ENCODE measurements around the gene CEP295NL.

The CEP295NL gene

GRCh38 chr17:78865682-78866390 lies 37.2 kb downstream of the CEP295NL start:
- ChIA-PET POLR2A (interaction anchor here (1.3 to 1.6 kb wide), 2 partner anchors 109 to 114 kb away, joined by 4 read pairs; partner anchors contain the start of gene LGALS3BP), CTCF (interaction anchor here (0.6 to 3.2 kb wide), 16 partner anchors 9 to 1644 kb away, joined by 3 to 30 read pairs (median 4); partner anchors contain the start of gene LGALS3BP)
- peak; percentile 84 for DNase-seq (ENCODE audit: extremely low spot score)
- TF ChIP-seq FOXA1 (IDR thresholded peaks at IDR 0.05): no peak
- no peak for TF ChIP-seq FOXK2 (IDR thresholded peaks at IDR 0.05)

- POLR2A ChIA-PET: no interaction called here
Measured at GRCh38 chr17:78864117-78864516, 38.9 kb downstream of the CEP295NL start.

GRCh38 chr17:78862073-78863023 lies 40.7 kb downstream of the CEP295NL start:
- no peak for TF ChIP-seq FOXM1 (IDR thresholded peaks at IDR 0.05; ENCODE audit: borderline replicate concordance)
- no peak for TF ChIP-seq NFRKB (IDR thresholded peaks at IDR 0.05)
- no peak for TF ChIP-seq TARDBP (IDR thresholded peaks at IDR 0.05)
- TF ChIP-seq SUZ12 (IDR thresholded peaks at IDR 0.05): no peak
- TF ChIP-seq ELF4 (IDR thresholded peaks at IDR 0.05): no peak
- TF ChIP-seq HDGF (IDR thresholded peaks at IDR 0.05; ENCODE audit: borderline replicate concordance): no peak
- TF ChIP-seq ARNT (IDR thresholded peaks at IDR 0.05): no peak
- no peak for TF ChIP-seq L3MBTL2 (conservative IDR thresholded peaks at IDR 0.05)
- no peak for TF ChIP-seq FOXK2 (IDR thresholded peaks at IDR 0.05)
- no peak for TF ChIP-seq LEF1 (IDR thresholded peaks at IDR 0.05; ENCODE audit: borderline replicate concordance)
- no peak for TF ChIP-seq SP1 (IDR thresholded peaks at IDR 0.05)
- TF ChIP-seq ZNF384 (IDR thresholded peaks at IDR 0.05): no peak
- no peak for TF ChIP-seq CTBP1 (IDR thresholded peaks at IDR 0.05; ENCODE audit: borderline replicate concordance)
- no peak for TF ChIP-seq BHLHE40 (IDR thresholded peaks at IDR 0.05; ENCODE audit: borderline replicate concordance)
- no peak for TF ChIP-seq FOXA1 (IDR thresholded peaks at IDR 0.05)
- no peak for TF ChIP-seq PKNOX1 (IDR thresholded peaks at IDR 0.05)
- ChIA-PET CTCF (interaction anchor here (2.2 to 2.3 kb wide), 2 partner anchors 9 to 109 kb away, joined by 7 to 9 read pairs; no protein-coding TSS in a partner anchor), POLR2A (interaction anchor here (1.0 kb wide), 1 partner anchor 10 kb away, joined by 3 read pairs; no protein-coding TSS in a partner anchor)
- no peak for DNase-seq (ENCODE audit: extremely low spot score)

More at GRCh38 chr17:78864117-78864516, 38.9 kb downstream of the CEP295NL start:
- TF ChIP-seq FOXK2 (IDR thresholded peaks at IDR 0.05): no peak
- no peak for TF ChIP-seq ZNF384 (IDR thresholded peaks at IDR 0.05)
- no peak for TF ChIP-seq FOXM1 (IDR thresholded peaks at IDR 0.05; ENCODE audit: borderline replicate concordance)
- TF ChIP-seq FOXA1 (IDR thresholded peaks at IDR 0.05): no peak
- TF ChIP-seq LEF1 (IDR thresholded peaks at IDR 0.05; ENCODE audit: borderline replicate concordance): no peak
- TF ChIP-seq L3MBTL2 (conservative IDR thresholded peaks at IDR 0.05): no peak
- TF ChIP-seq BHLHE40 (IDR thresholded peaks at IDR 0.05; ENCODE audit: borderline replicate concordance): no peak
- no peak for TF ChIP-seq TARDBP (IDR thresholded peaks at IDR 0.05)
- no peak for TF ChIP-seq NFRKB (IDR thresholded peaks at IDR 0.05)
- TF ChIP-seq ARNT (IDR thresholded peaks at IDR 0.05): no peak
- TF ChIP-seq SP1 (IDR thresholded peaks at IDR 0.05): no peak
- TF ChIP-seq SUZ12 (IDR thresholded peaks at IDR 0.05): no peak
- TF ChIP-seq HDGF (IDR thresholded peaks at IDR 0.05; ENCODE audit: borderline replicate concordance): no peak
- no peak for TF ChIP-seq PKNOX1 (IDR thresholded peaks at IDR 0.05)
- no peak for TF ChIP-seq ELF4 (IDR thresholded peaks at IDR 0.05)
- TF ChIP-seq CTBP1 (IDR thresholded peaks at IDR 0.05; ENCODE audit: borderline replicate concordance): no peak
- CTCF ChIA-PET: interaction anchor here (1.1 to 2.2 kb wide), 2 partner anchors 11 to 107 kb away, joined by 4 to 9 read pairs; no protein-coding TSS in a partner anchor
- no peak for DNase-seq (ENCODE audit: extremely low spot score)

GRCh38 chr17:78861229-78861628 lies 41.8 kb downstream of the CEP295NL start:
- no peak for DNase-seq (ENCODE audit: extremely low spot score)
- TF ChIP-seq PKNOX1 (IDR thresholded peaks at IDR 0.05) (no peak), ARNT (IDR thresholded peaks at IDR 0.05) (no peak), HDGF (IDR thresholded peaks at IDR 0.05; ENCODE audit: borderline replicate concordance) (no peak), SP1 (IDR thresholded peaks at IDR 0.05) (no peak), LEF1 (IDR thresholded peaks at IDR 0.05; ENCODE audit: borderline replicate concordance) (no peak), FOXM1 (IDR thresholded peaks at IDR 0.05; ENCODE audit: borderline replicate concordance) (no peak), TARDBP (IDR thresholded peaks at IDR 0.05) (no peak), BHLHE40 (IDR thresholded peaks at IDR 0.05; ENCODE audit: borderline replicate concordance) (no peak), FOXA1 (IDR thresholded peaks at IDR 0.05) (no peak), ZNF384 (IDR thresholded peaks at IDR 0.05) (no peak)
- ChIA-PET POLR2A (interaction anchor here (0.9 kb wide), 1 partner anchor 119 kb away, joined by 3 read pairs; the partner anchor contains the start of gene LGALS3BP), CTCF (interaction anchor here (0.6 to 2.3 kb wide), 3 partner anchors 8 to 531 kb away, joined by 5 to 7 read pairs (median 6); no protein-coding TSS in a partner anchor)

GRCh38 chr17:78859051-78859450 lies 44.0 kb downstream of the CEP295NL start:
- no peak for DNase-seq (ENCODE audit: extremely low spot score)
- ChIA-PET CTCF (no interaction called here), POLR2A (no interaction called here)
- TF ChIP-seq FOXK2 (IDR thresholded peaks at IDR 0.05): no peak
- no peak for TF ChIP-seq HDGF (IDR thresholded peaks at IDR 0.05; ENCODE audit: borderline replicate concordance)
- TF ChIP-seq NFRKB (IDR thresholded peaks at IDR 0.05): no peak
- no peak for TF ChIP-seq PKNOX1 (IDR thresholded peaks at IDR 0.05)
- TF ChIP-seq ARNT (IDR thresholded peaks at IDR 0.05): no peak
- TF ChIP-seq FOXA1 (IDR thresholded peaks at IDR 0.05): no peak
- no peak for TF ChIP-seq BHLHE40 (IDR thresholded peaks at IDR 0.05; ENCODE audit: borderline replicate concordance)
- no peak for TF ChIP-seq L3MBTL2 (conservative IDR thresholded peaks at IDR 0.05)
- TF ChIP-seq FOXM1 (IDR thresholded peaks at IDR 0.05; ENCODE audit: borderline replicate concordance): no peak
- TF ChIP-seq LEF1 (IDR thresholded peaks at IDR 0.05; ENCODE audit: borderline replicate concordance): no peak
- no peak for TF ChIP-seq ZNF384 (IDR thresholded peaks at IDR 0.05)
- no peak for TF ChIP-seq SP1 (IDR thresholded peaks at IDR 0.05)
- no peak for TF ChIP-seq CTBP1 (IDR thresholded peaks at IDR 0.05; ENCODE audit: borderline replicate concordance)
- no peak for TF ChIP-seq SUZ12 (IDR thresholded peaks at IDR 0.05)
- TF ChIP-seq ELF4 (IDR thresholded peaks at IDR 0.05): no peak
- TF ChIP-seq TARDBP (IDR thresholded peaks at IDR 0.05): no peak
